22Rv1 (cell line): ENCODE measurements around the gene HDLBP.
A peak's percentile ranks its signal among the peaks of the same experiment; 100 is the strongest.

Source experiments
- H3K27ac ChIP-seq: fragments of 450-650 bp; 2 replicates; pipeline ENCODE4 v1.5.1; 2017
- CTCF ChIP-seq: fragments of 450-650 bp; IDR thresholded peaks from 2 replicates; pipeline ENCODE4 v1.5.1; 2017; ENCODE audit warnings: mild to moderate bottlenecking
- ZFX ChIP-seq: fragments of 450-650 bp; IDR thresholded peaks from 2 replicates; pipeline ENCODE4 v1.6.1; 2017; ENCODE audit warnings: antibody characterized with exemption, borderline replicate concordance

HDLBP gene

DNA sequence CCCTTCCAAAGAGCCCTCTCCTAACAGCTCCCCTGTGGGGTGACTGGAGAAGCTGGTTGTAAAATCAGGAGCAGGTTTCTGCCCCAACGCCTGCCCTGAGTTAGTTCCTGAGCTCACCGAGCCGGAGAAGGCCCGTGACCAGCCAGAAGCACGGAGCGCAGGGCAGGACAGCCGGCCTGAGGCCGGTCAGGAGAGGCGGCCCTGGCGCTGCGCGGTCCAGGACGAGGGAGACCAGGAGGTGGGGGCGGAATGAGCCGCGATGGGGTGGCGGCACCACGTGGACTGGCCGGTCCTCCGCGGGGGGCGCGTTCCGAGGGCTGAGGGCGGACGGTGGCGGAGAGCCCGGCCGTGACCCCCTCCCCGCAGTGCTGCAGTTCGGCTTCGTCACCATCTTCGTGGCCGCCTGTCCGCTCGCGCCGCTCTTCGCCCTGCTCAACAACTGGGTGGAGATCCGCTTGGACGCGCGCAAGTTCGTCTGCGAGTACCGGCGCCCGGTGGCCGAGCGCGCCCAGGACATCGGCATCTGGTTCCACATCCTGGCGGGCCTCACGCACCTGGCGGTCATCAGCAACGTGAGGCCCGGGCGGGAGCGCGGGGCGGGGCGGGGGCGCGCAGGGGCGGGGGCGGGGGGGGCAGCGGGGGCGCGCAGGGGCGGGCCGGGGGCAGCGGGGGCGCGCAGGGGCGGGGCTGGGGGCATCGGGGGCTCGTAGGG, 98.0 kb downstream of the HDLBP start:
- no peak for TF ChIP-seq ZFX
- no peak for TF ChIP-seq CTCF
- peak overlapping the region; percentile 63 for H3K27ac ChIP-seq

- no peak overlapping the region for H3K27ac ChIP-seq
- TF ChIP-seq CTCF (no peak), ZFX (no peak)
Observed at GRCh38 chr2:241216211-241216761, 99.2 kb downstream of the HDLBP start.

- H3K27ac ChIP-seq: no peak overlapping the region
- no peak for TF ChIP-seq CTCF
- TF ChIP-seq ZFX: no peak
Observed at GRCh38 chr2:241215421-241215820, 100.1 kb downstream of the HDLBP start.

DNA sequence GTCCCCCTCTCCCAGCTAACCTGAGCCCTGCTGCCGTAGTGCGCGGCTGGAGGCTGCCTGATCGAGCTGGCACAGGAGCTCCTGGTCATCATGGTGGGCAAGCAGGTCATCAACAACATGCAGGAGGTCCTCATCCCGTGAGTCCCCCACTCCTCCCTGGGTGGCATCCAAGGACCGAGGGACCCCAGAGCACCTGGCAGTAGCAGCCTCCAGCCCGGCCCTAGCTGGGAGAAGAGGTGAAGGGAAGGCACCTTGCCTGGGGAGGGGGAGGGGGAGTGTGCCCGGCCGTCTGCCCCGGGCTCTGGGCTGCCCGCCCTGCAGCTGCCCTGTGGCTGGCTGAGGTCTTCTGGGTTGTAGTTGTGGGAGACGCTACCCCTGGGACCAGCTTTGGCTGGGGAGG, 100.7 kb downstream of the HDLBP start:
- TF ChIP-seq CTCF: no peak
- no peak for TF ChIP-seq ZFX
- no peak overlapping the region for H3K27ac ChIP-seq

DNA sequence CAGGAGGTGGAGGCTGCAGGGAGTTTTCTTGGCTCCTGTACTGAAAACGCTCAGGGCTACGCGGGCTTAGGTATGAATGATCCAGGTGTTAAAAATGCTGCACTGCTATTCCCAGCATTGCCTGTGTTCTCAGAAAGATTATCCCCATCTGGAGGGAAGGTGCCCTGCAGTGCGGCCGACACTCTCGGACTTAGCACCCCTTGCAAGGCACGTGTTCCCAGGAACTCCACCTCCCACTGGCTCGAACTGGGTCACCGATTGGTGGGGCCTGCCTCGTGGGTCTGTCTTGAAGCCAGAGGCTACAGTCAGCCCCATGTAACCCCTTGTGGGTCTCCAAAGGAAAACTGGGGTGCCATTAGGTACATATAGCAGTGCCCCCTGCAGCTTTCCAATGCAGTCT, 101.3 kb downstream of the HDLBP start:
- no peak overlapping the region for H3K27ac ChIP-seq
- TF ChIP-seq ZFX (no peak), CTCF (no peak)

DNA sequence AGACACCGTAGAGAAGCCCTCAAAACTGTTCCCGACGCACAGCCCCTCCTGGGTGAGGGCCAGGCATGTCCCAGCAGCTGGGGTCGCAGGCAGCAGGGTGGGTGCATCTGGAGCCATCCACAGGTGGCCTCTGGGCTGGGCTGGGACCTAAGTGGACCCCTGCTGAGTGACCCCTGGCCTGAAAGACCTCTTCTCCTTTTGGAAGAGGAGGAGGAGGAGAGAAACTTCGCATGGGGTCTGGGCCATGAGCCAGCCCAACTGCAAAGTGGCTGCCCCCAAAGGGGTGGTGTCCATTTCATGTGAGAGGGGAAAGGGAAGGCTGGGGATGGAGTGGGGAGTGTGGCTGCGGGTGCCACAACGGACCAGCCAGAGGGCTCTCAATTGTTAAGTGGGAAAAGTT, 101.9 kb downstream of the HDLBP start:
- no peak for TF ChIP-seq CTCF
- TF ChIP-seq ZFX: no peak
- H3K27ac ChIP-seq: no peak overlapping the region

DNA sequence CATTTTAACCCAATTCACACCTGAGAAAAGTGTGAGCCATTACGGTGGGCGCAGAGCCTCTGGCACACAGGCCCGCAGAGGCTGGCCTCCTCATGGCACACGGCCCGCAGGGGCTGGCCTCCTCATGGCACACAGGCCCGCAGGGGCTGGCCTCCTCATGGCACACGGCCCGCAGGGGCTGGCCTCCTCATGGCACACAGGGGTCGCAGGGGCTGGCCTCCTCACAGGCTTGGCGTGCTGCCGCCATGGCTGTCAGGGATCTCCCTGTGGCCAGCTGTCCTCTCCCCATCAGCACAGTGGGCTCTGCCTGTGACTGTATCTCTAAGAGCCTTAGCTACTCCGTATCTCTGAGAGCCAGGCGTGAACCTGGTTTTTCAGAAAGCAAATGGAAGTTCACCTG, 102.4 kb downstream of the HDLBP start:
- TF ChIP-seq CTCF (no peak), ZFX (no peak)
- no peak overlapping the region for H3K27ac ChIP-seq
